Panc1 (cell line): ENCODE results near the gene ESRRB. TPM values are rescaled to one million over a fixed set of nuclear protein-coding genes. Genes with fewer than 3 reads are reported as not detected.

Source experiments
- ATAC-seq: fragments of 200-7000 bp; cut with Tn5 transposase; 2 replicates; pipeline ENCODE4 v1.9.1; 2020; ENCODE audit warnings: mild to moderate bottlenecking, moderate library complexity
- BruUV-seq: library from RNA; stranded (reverse); fragments of 400-500 nt; replicated peaks from 2 replicates; lab custom pipeline; 2021; lab: Mats Ljungman, UMichigan
- CTCF ChIA-PET: fragments of 300-600 bp; sonication (Branson Sonifier 250); formaldehyde crosslinking; loops from one replicate; lab custom pipeline; 2022; ENCODE audit warnings: antibody characterized with exemption; lab: Charles Lee
- POLR2A ChIA-PET: fragments of 300-600 bp; sonication (Branson Sonifier 250); formaldehyde crosslinking; loops from one replicate; lab custom pipeline; 2022; ENCODE audit warnings: antibody characterized with exemption; lab: Charles Lee
- DNase-seq: peaks from one replicate; pipeline ENCODE4 v3.0.0-alpha.2; 2010; ENCODE audit warnings: low read depth, low spot score
- H3K27ac ChIP-seq: 2 replicates; pipeline ENCODE4 v1.5.1; 2011; ENCODE audit warnings: mild to moderate bottlenecking, low read length, inconsistent platforms
- H3K27me3 ChIP-seq: fragments of 200-500 bp; sonication (Bioruptor generic); 2 replicates; pipeline ENCODE4 v1.6.0; 2014; ENCODE audit warnings: low read length, inconsistent platforms; ENCODE audit not compliant: control insufficient read depth, insufficient read depth
- H3K36me3 ChIP-seq: fragments of 200-500 bp; sonication (Bioruptor generic); 2 replicates; pipeline ENCODE4 v1.5.1; 2014; ENCODE audit warnings: inconsistent platforms, mild to moderate bottlenecking, low read length, moderate library complexity; ENCODE audit not compliant: control insufficient read depth, insufficient read depth
- H3K4me1 ChIP-seq: 2 replicates; pipeline ENCODE4 v1.5.1; 2011; ENCODE audit warnings: inconsistent platforms, mild to moderate bottlenecking, low read length, moderate library complexity; ENCODE audit not compliant: control insufficient read depth, insufficient read depth
- H3K4me3 ChIP-seq, 2 experiments: 2 replicates each; pipeline ENCODE4 v1.5.1; 2011 to 2012; ENCODE audit warnings: low read depth in 2 of 2, low read length in 2 of 2, mild to moderate bottlenecking in 2 of 2, inconsistent platforms in 1 of 2, moderate library complexity in 1 of 2
- H3K9me3 ChIP-seq: fragments of 200-500 bp; sonication (Bioruptor generic); 2 replicates; pipeline ENCODE4 v1.5.1; 2014; ENCODE audit warnings: low read depth, mild to moderate bottlenecking, inconsistent platforms, low read length, moderate library complexity; ENCODE audit not compliant: control insufficient read depth, insufficient read depth
- CTCF ChIP-seq: fragments of 450-650 bp; IDR thresholded peaks from 2 replicates; pipeline ENCODE4 v1.5.1; 2017; ENCODE audit warnings: mild to moderate bottlenecking
- POLR2AphosphoS5 ChIP-seq: IDR thresholded peaks from 2 replicates; pipeline ENCODE4 v1.6.1; 2012; ENCODE audit warnings: mild to moderate bottlenecking, low read depth, low read length, moderate library complexity
- REST ChIP-seq, 2 experiments: IDR thresholded peaks; 2 replicates each; pipeline ENCODE4 v1.6.1; 2011 to 2012; ENCODE audit warnings: low read depth in 2 of 2, control low read depth in 1 of 2, low read length in 1 of 2, mild to moderate bottlenecking in 1 of 2, moderate library complexity in 1 of 2; ENCODE audit not compliant: insufficient read depth in 1 of 2
- SIN3A ChIP-seq: IDR thresholded peaks from 2 replicates; pipeline ENCODE4 v1.6.1; 2012; ENCODE audit warnings: low read depth, mild to moderate bottlenecking, low read length, moderate library complexity, borderline replicate concordance; ENCODE audit not compliant: insufficient read depth
- TCF7L2 ChIP-seq: IDR thresholded peaks from 2 replicates; pipeline ENCODE4 v1.6.1; 2011; ENCODE audit warnings: mild to moderate bottlenecking, low read depth, low read length, inconsistent platforms
- in situ Hi-C: cut with HindIII; loops from 2 replicates; pipeline ENCODE4 v1.10.0; 2016; ENCODE audit warnings: low sequenced_read_pairs, low pct_unique_long_range_greater_than_20kb
- intact Hi-C: fragments of 100-400 bp; cut with micrococcal nuclease; formaldehyde crosslinking; loops from one replicate; pipeline ENCODE4 v1.10.0; 2022; ENCODE audit not compliant: unreplicated experiment
- total RNA-seq: library from RNA; stranded (reverse); gene quantifications from one replicate; pipeline ENCODE4 v1.2.1, GENCODE V29; 2021; ENCODE audit not compliant: unreplicated experiment

The ESRRB gene
- total RNA-seq, 1 experiment from 2014 or later: not detected

- no TSS peak for BruUV-seq
- Histone ChIP-seq H3K36me3 (no peaks in the 10 kb centered on the region), H3K4me3 (no peak overlapping the region), H3K4me1 (no peaks in the 10 kb centered on the region), H3K27me3 (no peaks in the 10 kb centered on the region; the same call in 1 of the 2 replicates), H3K9me3 (no peaks in the 10 kb centered on the region), H3K27ac (no peak overlapping the region)
- TF ChIP-seq TCF7L2: no peak
- no peak for TF ChIP-seq CTCF
- no peak for TF ChIP-seq POLR2AphosphoS5
- no peak for TF ChIP-seq SIN3A
- TF ChIP-seq REST (IDR thresholded peaks at IDR 0.05; ENCODE audit: insufficient read depth in 1 of 2, low read depth in 2 of 2, low read length in 1 of 2): no peak
- ATAC-seq: no peak
- DNase-seq: no peak
- ChIA-PET POLR2A (no interaction called here), CTCF (no interaction called here)
- in situ Hi-C loops: no loop called here
- intact Hi-C loops: no loop called here
Observed at GRCh38 chr14:76426161-76426696, 50.3 kb downstream of the ESRRB start.

GRCh38 chr14:76428611-76429010 lies 52.7 kb downstream of the ESRRB start:
- CTCF ChIA-PET: no interaction called here

More at GRCh38 chr14:76428611-76429010, 52.7 kb downstream of the ESRRB start:
- H3K4me3 ChIP-seq: no peak overlapping the region
- H3K27me3 ChIP-seq: no peaks in the 10 kb centered on the region; the same call in 1 of the 2 replicates
- no peak for ATAC-seq
- DNase-seq: no peak
- POLR2A ChIA-PET: no interaction called here
- BruUV-seq: no TSS peak
- H3K36me3 ChIP-seq: no peaks in the 10 kb centered on the region
- H3K27ac ChIP-seq: no peak overlapping the region
- TF ChIP-seq POLR2AphosphoS5 (no peak), TCF7L2 (no peak), CTCF (no peak), REST (IDR thresholded peaks at IDR 0.05; ENCODE audit: insufficient read depth in 1 of 2, low read depth in 2 of 2, low read length in 1 of 2) (no peak), SIN3A (no peak)
- no peaks in the 10 kb centered on the region for H3K4me1 ChIP-seq
- no peaks in the 10 kb centered on the region for H3K9me3 ChIP-seq
- intact Hi-C loops (no loop called here), in situ Hi-C loops (no loop called here)
